Stimulated activated CD8-positive, alpha-beta memory T cell treated with anti-CD3 and anti-CD28 coated beads, Interleukin-7, amount 100 ng/mL, for 1 hour (primary cell): Measurements from ENCODE around the gene TNFRSF25.

Experiments
- DNase-seq, 2 donors: peaks; one replicate each; pipeline ENCODE4 v3.0.0-alpha.2; 2020; ENCODE audit warnings: low read depth in 2 of 2

The TNFRSF25 gene

GRCh38 chr1:6488602-6489382, 22.8 kb upstream of the TNFRSF25 start:
- no peak for DNase-seq

- DNase-seq, result no peak
These were observed 22.0 kb upstream of the TNFRSF25 start for GRCh38 chr1:6487804-6488484.

- DNase-seq, result peak; percentile 63 to 84
These were observed 20.5 kb upstream of the TNFRSF25 start for GRCh38 chr1:6486433-6487011.

GRCh38 chr1:6485168-6486101, 19.5 kb upstream of the TNFRSF25 start:
- DNase-seq, result no peak

GRCh38 chr1:6484826-6485167, 18.8 kb upstream of the TNFRSF25 start:
- no peak for DNase-seq

GRCh38 chr1:6483761-6484117, 17.8 kb upstream of the TNFRSF25 start:
- DNase-seq, result no peak

- no peak for DNase-seq
These were observed 17.2 kb upstream of the TNFRSF25 start for GRCh38 chr1:6483017-6483760.

- no peak for DNase-seq
These were observed 15.8 kb upstream of the TNFRSF25 start for GRCh38 chr1:6481820-6482219.

GRCh38 chr1:6477039-6477820, 11.3 kb upstream of the TNFRSF25 start:
- DNase-seq, result no peak

- no peak for DNase-seq
These were observed 10.5 kb upstream of the TNFRSF25 start for GRCh38 chr1:6476483-6476882.

- DNase-seq, result peak; percentile 56 to 69
These were observed 9.6 kb upstream of the TNFRSF25 start for GRCh38 chr1:6475381-6476133.

GRCh38 chr1:6474815-6475282, 8.9 kb upstream of the TNFRSF25 start:
- no peak for DNase-seq

- no peak for DNase-seq
These were observed 8.2 kb upstream of the TNFRSF25 start for GRCh38 chr1:6473974-6474814.

- DNase-seq, result no peak
These were observed 7.2 kb upstream of the TNFRSF25 start for GRCh38 chr1:6473156-6473555.

- DNase-seq, result no peak
These were observed 6.4 kb upstream of the TNFRSF25 start for GRCh38 chr1:6472391-6472790.

GRCh38 chr1:6471970-6472368, 6.0 kb upstream of the TNFRSF25 start:
- no peak for DNase-seq

GRCh38 chr1:6471086-6471969, 5.4 kb upstream of the TNFRSF25 start:
- DNase-seq, result no peak
